K562 (cell line): Measurements from ENCODE around the gene RBPJ. TPM values are rescaled to one million over a fixed set of nuclear protein-coding genes. Genes with fewer than 3 reads are reported as not detected.

Source experiments
- ATAC-seq: fragments of 200-7000 bp; cut with Tn5 transposase; 3 replicates; pipeline ENCODE4 v1.9.1; 2020; ENCODE audit warnings: moderate library complexity
- BruUV-seq: library from RNA; stranded (reverse); fragments of 400-500 nt; replicated peaks from 2 replicates; lab custom pipeline; 2021; lab: Mats Ljungman, UMichigan
- CTCF ChIA-PET: fragments of 300-600 bp; formaldehyde crosslinking; extraction: SDS; loops from one replicate; lab custom pipeline; 2021; ENCODE audit warnings: low intra/inter-chr PET ratio; lab: Yijun Ruan, JAX
- POLR2A ChIA-PET: fragments of 300-600, 350-650 bp; sonication (Branson Sonifier 250); formaldehyde crosslinking; extraction: SDS; loops from one replicate; lab custom pipeline; 2021; ENCODE audit warnings: antibody characterized with exemption, inconsistent platforms; lab: Yijun Ruan, JAX
- DNase-seq, 4 experiments: peaks; one replicate each; pipeline versions ENCODE4 v3.0.0 to v3.0.0-alpha.2; 2011 to 2018; ENCODE audit warnings: low spot score in 3 of 4, mixed read lengths in 3 of 4; ENCODE audit errors: extremely low read depth in 1 of 4
- FAIRE-seq: peaks from 2 replicates; lab custom pipeline; 2011; peaks lifted over from hg19 to GRCh38; lab: Jason Lieb, UNC
- H2AFZ ChIP-seq: 2 replicates; pipeline ENCODE4 v1.6.0; 2011; ENCODE audit warnings: low read depth, low read length, control low read depth, inconsistent platforms
- H3K27ac ChIP-seq: fragments of 200-600 bp; 3 replicates; pipeline ENCODE4 v1.8.0; 2011; ENCODE audit warnings: low read depth, mild to moderate bottlenecking, control low read depth, inconsistent platforms, low read length, moderate library complexity, mixed read lengths; ENCODE audit errors: extremely low read depth
- H3K27me3 ChIP-seq, 2 experiments: fragments of 300-600 bp in 1 of 2; 2 replicates in 1 of 2; 3 replicates in 1 of 2; pipeline versions ENCODE4 v1.6.0 to v1.8.0; 2011; ENCODE audit warnings: inconsistent platforms in 2 of 2, low read length in 2 of 2, mild to moderate bottlenecking in 1 of 2, mixed read lengths in 1 of 2, moderate library complexity in 1 of 2; ENCODE audit not compliant: control insufficient read depth in 2 of 2, insufficient read depth in 2 of 2
- H3K36me3 ChIP-seq: fragments of 300-600 bp; 3 replicates; pipeline ENCODE4 v1.8.0; 2011; ENCODE audit warnings: mild to moderate bottlenecking, low read length, inconsistent platforms; ENCODE audit not compliant: control insufficient read depth, insufficient read depth
- H3K4me1 ChIP-seq, 2 experiments: fragments of 200-600 bp in 1 of 2; replicated peaks in 1 of 2; 2 replicates in 1 of 2; 3 replicates in 1 of 2; pipeline versions ENCODE4 v1.5.1 to v1.8.0; 2011; ENCODE audit warnings: inconsistent platforms in 2 of 2, low read length in 2 of 2, mild to moderate bottlenecking in 1 of 2, mixed read lengths in 1 of 2, moderate library complexity in 1 of 2; ENCODE audit not compliant: control insufficient read depth in 2 of 2, insufficient read depth in 2 of 2
- H3K4me2 ChIP-seq: 2 replicates; pipeline ENCODE4 v1.6.1; 2011; ENCODE audit warnings: low read length, control low read depth, inconsistent platforms, mixed read lengths; ENCODE audit not compliant: insufficient read depth
- H3K4me3 ChIP-seq: fragments of 200-600 bp; sonication (generic), shearing (Covaris generic); 2 replicates; pipeline ENCODE4 v1.5.1; 2016; ENCODE audit warnings: control low read depth, inconsistent platforms
- H3K79me2 ChIP-seq: fragments of 200-600 bp; 3 replicates; pipeline ENCODE4 v1.8.0; 2011; ENCODE audit warnings: low read length, inconsistent platforms; ENCODE audit not compliant: control insufficient read depth, insufficient read depth
- H3K9ac ChIP-seq, 2 experiments: 2 replicates each; pipeline versions ENCODE4 v1.6.0 to v1.6.1; 2011; ENCODE audit warnings: low read depth in 2 of 2, low read length in 2 of 2, control low read depth in 1 of 2, inconsistent platforms in 1 of 2, mild to moderate bottlenecking in 1 of 2, mixed read lengths in 1 of 2; ENCODE audit not compliant: insufficient read depth in 1 of 2
- H3K9me1 ChIP-seq: one replicate; pipeline ENCODE4 v1.6.0; 2011; ENCODE audit warnings: inconsistent platforms, mild to moderate bottlenecking, low read length, moderate library complexity; ENCODE audit not compliant: control insufficient read depth, insufficient read depth
- H3K9me3 ChIP-seq: replicated peaks from 2 replicates; pipeline ENCODE4 v1.5.1; 2011; ENCODE audit warnings: low read depth, low read length, inconsistent platforms; ENCODE audit not compliant: control insufficient read depth, insufficient read depth
- H4K20me1 ChIP-seq: replicated peaks from 2 replicates; pipeline ENCODE4 v1.6.1; 2011; ENCODE audit warnings: low read length, inconsistent platforms, mixed read lengths; ENCODE audit not compliant: control insufficient read depth, insufficient read depth
- ADNP ChIP-seq: fragments of 200-800 bp; sonication (Bioruptor generic); IDR thresholded peaks from 2 replicates; pipeline ENCODE4 v1.6.1; 2016; ENCODE audit warnings: missing genetic modification characterization, missing compliant biosample characterization
- BCOR ChIP-seq: fragments of 450-650 bp; IDR thresholded peaks from 2 replicates; pipeline ENCODE4 v1.6.1; 2016
- CAMTA2 ChIP-seq: fragments of 250-450 bp; sonication (Bioruptor Pico); conservative IDR thresholded peaks from 2 replicates; pipeline ENCODE4 v1.5.1; 2022
- CCNT2 ChIP-seq: IDR thresholded peaks from 2 replicates; pipeline ENCODE4 v1.6.1; 2011; ENCODE audit warnings: borderline replicate concordance, low read depth, mild to moderate bottlenecking, moderate library complexity, mixed read lengths, low read length; ENCODE audit not compliant: insufficient read length; ENCODE audit errors: extremely low read depth
- HMBOX1 ChIP-seq: sonication (generic); IDR thresholded peaks from 2 replicates; pipeline ENCODE4 v1.6.1; 2016
- NELFE ChIP-seq: IDR thresholded peaks from 2 replicates; pipeline ENCODE4 v1.6.1; 2011; ENCODE audit warnings: mild to moderate bottlenecking; ENCODE audit not compliant: insufficient read depth, insufficient read length
- NR3C1 ChIP-seq: sonication (generic); formaldehyde crosslinking; IDR thresholded peaks from 2 replicates; pipeline ENCODE4 v1.8.1; 2022; ENCODE audit warnings: missing genetic modification reagents
- SP1 ChIP-seq: sonication (generic); formaldehyde crosslinking; IDR thresholded peaks from 2 replicates; pipeline ENCODE4 v1.8.1; 2022; ENCODE audit warnings: mild to moderate bottlenecking, missing genetic modification reagents
- TRIM25 ChIP-seq: fragments of 450-650 bp; IDR thresholded peaks from 2 replicates; pipeline ENCODE4 v1.7.0; 2016; ENCODE audit warnings: borderline replicate concordance
- ZC3H11A ChIP-seq: IDR thresholded peaks from 2 replicates; pipeline ENCODE4 v1.6.1; 2012; ENCODE audit warnings: low read depth, low read length, improper control_type of control experiment
- ZNF146 ChIP-seq: IDR thresholded peaks from one replicate; pipeline ENCODE4 v1.6.1; 2018; ENCODE audit warnings: missing compliant biosample characterization; ENCODE audit not compliant: unreplicated experiment
- ZNF174 ChIP-seq: fragments of 250-450 bp; sonication (Bioruptor Pico); IDR thresholded peaks from 2 replicates; pipeline ENCODE4 v1.4.0; 2020; ENCODE audit warnings: mild to moderate bottlenecking
- WGBS: fragments of 100-300 bp; shearing (Covaris generic); methylation state at CpG from one replicate; pipeline ENCODE4 v1.1.6; 2016; ENCODE audit warnings: low coverage, mixed read lengths; ENCODE audit not compliant: insufficient coverage; ENCODE audit errors: missing lambda C conversion rate; 5-methylcytosine and 5-hydroxymethylcytosine counted together
- in situ Hi-C: fragments of 300-500 bp; cut with MboI; formaldehyde crosslinking; loops from 4 replicates; pipeline ENCODE4 v1.15.0; 2018; ENCODE audit warnings: inconsistent platforms, mixed read lengths
- intact Hi-C: fragments of 100-400 bp; cut with micrococcal nuclease; formaldehyde crosslinking; loops from 2 replicates; pipeline ENCODE4 v1.14.2; 2022
- polyA plus RNA-seq, 8 experiments: library from polyadenylated mRNA; depleted of rRNA in 4 of 8; stranded (reverse) in 5 of 8; unstranded in 3 of 8; fragments of >200 nt; fragmentation: Nextera tagmentation in 2 of 8; fragmentation: Illumina TruSeq in 1 of 8; extraction: Ambion mirVana in 2 of 8; extraction: Trizol in 1 of 8; gene quantifications; 2 replicates each; pipeline versions ENCODE4 v1.2.1 to v1.2.3, GENCODE V29; 2011 to 2014; ENCODE audit warnings: inconsistent platforms in 1 of 8, missing spikeins in 1 of 8
- total RNA-seq, 7 experiments: library from RNA; depleted of rRNA in 6 of 7; stranded (reverse); fragments of >200 nt in 6 of 7; fragmentation: Illumina TruSeq in 2 of 7; extraction: Trizol in 2 of 7; gene quantifications; 2 replicates each; pipeline versions ENCODE4 v1.2.1 to v1.2.3, GENCODE V29; 2011 to 2021; ENCODE audit warnings: low replicate concordance in 1 of 7
- TF ChIP-seq, protein P1 (sequence below): fragments of 250-450 bp; sonication (Bioruptor Pico); IDR thresholded peaks from 2 replicates; pipeline ENCODE4 v1.4.0; 2020
- TF ChIP-seq, protein P2 (sequence below): fragments of 450-650 bp; IDR thresholded peaks from 2 replicates; pipeline ENCODE4 v1.6.1; 2016; ENCODE audit warnings: missing biosample characterization, missing genetic modification characterization

The RBPJ gene
- total and polyA plus RNA-seq, 9 of the 15 experiments (the other 6 are each of a cell fraction or from before 2014, with no cell fraction given) = 17.2 to 49.4 (median 33.8) TPM

GRCh38 chr4:26272654-26273615 lies 47.9 kb upstream of the RBPJ start (continued):
- no peak for TF ChIP-seq TRIM25
- TF ChIP-seq NR3C1 (CRISPR knock-in tag) = no peak
- TF ChIP-seq CAMTA2 (CRISPR knock-in tag) = no peak
- TF ChIP-seq BCOR = no peak

DNA sequence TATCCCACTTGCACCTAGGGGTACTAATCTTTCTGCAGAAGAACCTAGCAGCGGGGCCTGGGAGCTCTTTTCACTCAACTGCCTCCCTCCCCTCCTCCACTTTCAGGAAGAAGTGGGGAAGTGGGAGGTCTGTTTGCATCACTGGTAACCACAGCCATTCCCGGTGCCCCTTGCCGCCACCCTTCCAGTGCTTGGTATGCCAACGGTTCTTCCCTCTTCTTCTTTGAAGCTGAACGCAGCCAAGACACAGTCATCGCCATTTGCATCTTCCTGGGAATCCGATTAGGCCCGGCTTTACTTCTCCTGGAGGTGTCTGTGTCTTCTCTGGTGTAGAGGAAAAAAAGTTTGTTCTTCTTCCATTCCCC lies 47.2 kb upstream of the RBPJ start:
- no peaks in the 10 kb centered on the region for H3K9me1 ChIP-seq
- no peak overlapping the region for H2AFZ ChIP-seq
- intact Hi-C loops (no loop called here), in situ Hi-C loops (no loop called here)
- WGBS = 4% methylated on average over 5 of the region's 8 CpGs
- no peaks in the 10 kb centered on the region for H4K20me1 ChIP-seq
- FAIRE-seq (no peak), DNase-seq (no peak), ATAC-seq (no peak)
- H3K9ac ChIP-seq = no peak overlapping the region
- no peak overlapping the region for H3K4me2 ChIP-seq
- no peak overlapping the region for H3K27ac ChIP-seq
- BruUV-seq = no TSS peak
- ChIA-PET POLR2A (interaction anchor here (0.6 kb wide), 1 partner anchor 1011 kb away, joined by 4 read pairs; no protein-coding TSS in a partner anchor), CTCF (no interaction called here)
- H3K79me2 ChIP-seq = no peaks in the 10 kb centered on the region
- H3K4me1 ChIP-seq = no peaks in the 10 kb centered on the region
- H3K4me3 ChIP-seq = no peak overlapping the region
- peaks cover 25 to 41% of the 10 kb centered on the region in 2 experiments for H3K27me3 ChIP-seq
- no peaks in the 10 kb centered on the region for H3K9me3 ChIP-seq
- no peaks in the 10 kb centered on the region for H3K36me3 ChIP-seq
- no peak for TF ChIP-seq ZNF146 (CRISPR knock-in tag)
- no peak for TF ChIP-seq CCNT2
- TF ChIP-seq, protein P1, sequence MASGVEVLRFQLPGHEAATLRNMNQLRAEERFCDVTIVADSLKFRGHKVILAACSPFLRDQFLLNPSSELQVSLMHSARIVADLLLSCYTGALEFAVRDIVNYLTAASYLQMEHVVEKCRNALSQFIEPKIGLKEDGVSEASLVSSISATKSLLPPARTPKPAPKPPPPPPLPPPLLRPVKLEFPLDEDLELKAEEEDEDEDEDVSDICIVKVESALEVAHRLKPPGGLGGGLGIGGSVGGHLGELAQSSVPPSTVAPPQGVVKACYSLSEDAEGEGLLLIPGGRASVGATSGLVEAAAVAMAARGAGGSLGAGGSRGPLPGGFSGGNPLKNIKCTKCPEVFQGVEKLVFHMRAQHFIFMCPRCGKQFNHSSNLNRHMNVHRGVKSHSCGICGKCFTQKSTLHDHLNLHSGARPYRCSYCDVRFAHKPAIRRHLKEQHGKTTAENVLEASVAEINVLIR (CRISPR knock-in tag) = no peak
- no peak for TF ChIP-seq HMBOX1
- no peak for TF ChIP-seq SP1 (CRISPR knock-in tag)
- TF ChIP-seq, protein P2, sequence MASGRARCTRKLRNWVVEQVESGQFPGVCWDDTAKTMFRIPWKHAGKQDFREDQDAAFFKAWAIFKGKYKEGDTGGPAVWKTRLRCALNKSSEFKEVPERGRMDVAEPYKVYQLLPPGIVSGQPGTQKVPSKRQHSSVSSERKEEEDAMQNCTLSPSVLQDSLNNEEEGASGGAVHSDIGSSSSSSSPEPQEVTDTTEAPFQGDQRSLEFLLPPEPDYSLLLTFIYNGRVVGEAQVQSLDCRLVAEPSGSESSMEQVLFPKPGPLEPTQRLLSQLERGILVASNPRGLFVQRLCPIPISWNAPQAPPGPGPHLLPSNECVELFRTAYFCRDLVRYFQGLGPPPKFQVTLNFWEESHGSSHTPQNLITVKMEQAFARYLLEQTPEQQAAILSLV (tag) = no peak
- no peak for TF ChIP-seq ADNP (tag)
- no peak for TF ChIP-seq NELFE
- no peak for TF ChIP-seq ZC3H11A
- TF ChIP-seq ZNF174 (CRISPR knock-in tag) = no peak
